BE2C (cell line): ENCODE results near the gene TFDP1.

Experiments
- DNase-seq: peaks from one replicate; pipeline ENCODE4 v3.0.0-alpha.2; 2020
- H3K27me3 ChIP-seq: fragments of 250-450 bp; sonication (Bioruptor Pico); 2 replicates; pipeline ENCODE4 v1.5.1; 2020; ENCODE audit warnings: mild to moderate bottlenecking
- H3K36me3 ChIP-seq: fragments of 250-450 bp; sonication (Bioruptor Pico); 2 replicates; pipeline ENCODE4 v1.5.1; 2020; ENCODE audit warnings: mild to moderate bottlenecking
- H3K4me1 ChIP-seq: fragments of 250-450 bp; sonication (Bioruptor Pico); 2 replicates; pipeline ENCODE4 v1.5.1; 2020
- H3K4me3 ChIP-seq: 2 replicates; pipeline ENCODE4 v1.5.1; 2011; ENCODE audit warnings: low read depth, low read length
- H3K9me3 ChIP-seq: fragments of 250-450 bp; sonication (Bioruptor Pico); 2 replicates; pipeline ENCODE4 v1.5.1; 2020
- TF ChIP-seq, protein P1 (sequence below): IDR thresholded peaks from 2 replicates; pipeline ENCODE4 v1.5.1; 2012; ENCODE audit warnings: mild to moderate bottlenecking, low read depth, low read length

The TFDP1 gene

DNA sequence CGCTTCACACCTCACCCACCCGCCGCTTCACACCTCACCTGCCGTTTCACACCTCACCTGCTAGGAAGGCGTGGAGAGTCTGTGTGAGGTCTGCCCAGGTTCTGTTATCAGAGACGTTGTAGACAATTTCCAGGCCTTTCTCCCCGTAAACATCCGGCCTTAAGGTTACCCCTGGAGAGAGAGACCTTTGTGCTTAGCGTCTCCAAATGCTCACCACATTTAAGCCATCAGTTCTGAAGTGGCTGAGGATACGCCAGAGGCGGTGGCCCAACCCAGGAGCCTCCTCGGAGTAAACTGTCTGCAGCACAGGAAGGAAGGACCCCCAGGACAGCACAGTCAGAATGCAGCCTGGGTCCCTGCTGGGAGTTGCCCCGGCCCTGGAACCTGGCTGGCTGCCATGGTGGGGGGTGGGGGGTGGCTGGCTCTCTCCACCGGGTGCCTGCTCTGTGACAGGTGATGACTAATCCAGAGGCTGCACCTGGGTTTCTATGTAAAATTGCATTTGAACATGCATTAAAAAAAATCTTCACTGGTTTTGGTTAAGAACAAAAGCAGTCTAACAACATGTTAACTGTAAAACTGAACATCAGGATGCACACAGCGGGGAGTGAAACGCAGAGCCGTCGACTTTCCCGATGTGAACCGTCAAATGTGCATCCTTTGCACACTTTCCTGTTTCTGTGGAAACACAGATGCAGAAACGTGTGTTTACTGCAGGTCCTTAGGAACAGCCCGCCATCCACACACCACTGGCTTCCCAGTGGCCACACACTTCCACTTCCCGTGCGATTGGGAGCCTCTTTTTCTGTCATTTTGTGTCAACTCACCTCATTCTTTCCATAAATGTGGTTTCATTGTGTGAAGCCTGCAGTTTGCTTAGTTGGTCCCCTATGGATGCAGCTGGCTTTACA is 69.0 kb downstream of the TFDP1 start:
- no peak overlapping the region for H3K4me3 ChIP-seq
- TF ChIP-seq, protein P1, sequence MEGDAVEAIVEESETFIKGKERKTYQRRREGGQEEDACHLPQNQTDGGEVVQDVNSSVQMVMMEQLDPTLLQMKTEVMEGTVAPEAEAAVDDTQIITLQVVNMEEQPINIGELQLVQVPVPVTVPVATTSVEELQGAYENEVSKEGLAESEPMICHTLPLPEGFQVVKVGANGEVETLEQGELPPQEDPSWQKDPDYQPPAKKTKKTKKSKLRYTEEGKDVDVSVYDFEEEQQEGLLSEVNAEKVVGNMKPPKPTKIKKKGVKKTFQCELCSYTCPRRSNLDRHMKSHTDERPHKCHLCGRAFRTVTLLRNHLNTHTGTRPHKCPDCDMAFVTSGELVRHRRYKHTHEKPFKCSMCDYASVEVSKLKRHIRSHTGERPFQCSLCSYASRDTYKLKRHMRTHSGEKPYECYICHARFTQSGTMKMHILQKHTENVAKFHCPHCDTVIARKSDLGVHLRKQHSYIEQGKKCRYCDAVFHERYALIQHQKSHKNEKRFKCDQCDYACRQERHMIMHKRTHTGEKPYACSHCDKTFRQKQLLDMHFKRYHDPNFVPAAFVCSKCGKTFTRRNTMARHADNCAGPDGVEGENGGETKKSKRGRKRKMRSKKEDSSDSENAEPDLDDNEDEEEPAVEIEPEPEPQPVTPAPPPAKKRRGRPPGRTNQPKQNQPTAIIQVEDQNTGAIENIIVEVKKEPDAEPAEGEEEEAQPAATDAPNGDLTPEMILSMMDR = no peak
- no peaks in the 10 kb centered on the region for H3K9me3 ChIP-seq
- no peaks in the 10 kb centered on the region for H3K36me3 ChIP-seq
- DNase-seq = peak; percentile 52
- H3K27me3 ChIP-seq = no peaks in the 10 kb centered on the region
- H3K4me1 ChIP-seq = peaks cover 8% of the 10 kb centered on the region

DNA sequence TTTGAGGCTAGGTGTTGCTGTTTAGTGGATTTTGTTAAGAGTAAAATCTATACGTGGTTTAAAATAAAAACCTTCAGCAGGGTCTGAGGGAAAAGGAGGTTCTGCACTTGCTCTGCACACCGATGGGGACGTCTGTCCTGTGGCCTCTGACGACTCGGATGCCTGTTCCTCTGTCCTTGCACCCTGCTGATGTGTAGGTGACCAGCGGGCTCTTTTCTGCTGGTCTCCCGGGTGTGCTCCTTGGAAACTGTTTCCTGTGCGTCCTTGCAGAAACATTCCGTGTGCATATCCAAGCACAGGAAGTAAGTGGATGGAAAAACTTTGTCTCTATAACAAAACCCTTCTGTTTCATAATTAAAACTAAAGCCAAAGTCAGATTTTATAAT is 69.6 kb downstream of the TFDP1 start:
- H3K36me3 ChIP-seq = no peaks in the 10 kb centered on the region
- H3K4me3 ChIP-seq = no peak overlapping the region
- TF ChIP-seq, protein P1 = no peak
- no peaks in the 10 kb centered on the region for H3K27me3 ChIP-seq
- H3K4me1 ChIP-seq = peaks cover 8% of the 10 kb centered on the region
- H3K9me3 ChIP-seq = no peaks in the 10 kb centered on the region
- DNase-seq = peak; percentile 2

DNA sequence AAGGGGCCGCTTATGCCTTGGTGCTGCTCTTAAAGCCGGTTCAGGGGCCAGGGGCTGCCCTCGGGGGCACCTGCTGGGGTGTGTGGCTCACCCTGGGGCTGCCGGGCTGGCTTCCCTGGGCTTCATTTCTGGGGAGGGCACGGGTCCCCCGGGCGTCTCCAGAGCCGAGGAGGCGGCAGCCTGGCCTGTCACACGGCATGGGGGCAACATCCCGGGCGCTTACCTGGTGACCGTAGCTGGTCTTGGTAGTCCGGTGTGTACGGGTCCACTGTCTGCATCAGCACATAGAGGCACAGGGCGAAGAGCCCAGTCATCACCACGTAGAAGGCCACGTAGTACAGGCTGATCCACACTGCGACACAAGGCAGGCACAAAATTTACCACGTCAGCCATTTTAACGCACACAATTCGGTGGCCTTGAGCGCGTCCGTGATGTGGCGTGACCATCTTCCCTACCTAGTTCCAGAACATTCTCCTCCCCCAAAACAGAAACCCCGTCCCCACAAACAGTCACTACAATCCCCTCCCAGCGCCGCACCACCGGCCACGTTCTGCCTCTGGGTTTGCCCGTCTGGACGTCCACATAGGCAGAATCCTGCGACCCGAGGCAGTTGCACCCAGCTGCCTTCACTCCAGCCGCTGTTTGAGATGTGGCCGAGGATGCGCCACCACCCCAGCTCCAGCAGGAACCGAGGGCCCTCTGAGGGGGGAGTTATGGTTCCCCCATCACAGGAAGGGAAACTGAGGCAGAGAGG is 70.2 kb downstream of the TFDP1 start:
- Histone ChIP-seq H3K9me3 (no peaks in the 10 kb centered on the region), H3K27me3 (no peaks in the 10 kb centered on the region), H3K36me3 (no peaks in the 10 kb centered on the region), H3K4me1 (peaks cover 8% of the 10 kb centered on the region), H3K4me3 (no peak overlapping the region)
- DNase-seq = peak; percentile 8
- TF ChIP-seq, protein P1 = no peak

DNA sequence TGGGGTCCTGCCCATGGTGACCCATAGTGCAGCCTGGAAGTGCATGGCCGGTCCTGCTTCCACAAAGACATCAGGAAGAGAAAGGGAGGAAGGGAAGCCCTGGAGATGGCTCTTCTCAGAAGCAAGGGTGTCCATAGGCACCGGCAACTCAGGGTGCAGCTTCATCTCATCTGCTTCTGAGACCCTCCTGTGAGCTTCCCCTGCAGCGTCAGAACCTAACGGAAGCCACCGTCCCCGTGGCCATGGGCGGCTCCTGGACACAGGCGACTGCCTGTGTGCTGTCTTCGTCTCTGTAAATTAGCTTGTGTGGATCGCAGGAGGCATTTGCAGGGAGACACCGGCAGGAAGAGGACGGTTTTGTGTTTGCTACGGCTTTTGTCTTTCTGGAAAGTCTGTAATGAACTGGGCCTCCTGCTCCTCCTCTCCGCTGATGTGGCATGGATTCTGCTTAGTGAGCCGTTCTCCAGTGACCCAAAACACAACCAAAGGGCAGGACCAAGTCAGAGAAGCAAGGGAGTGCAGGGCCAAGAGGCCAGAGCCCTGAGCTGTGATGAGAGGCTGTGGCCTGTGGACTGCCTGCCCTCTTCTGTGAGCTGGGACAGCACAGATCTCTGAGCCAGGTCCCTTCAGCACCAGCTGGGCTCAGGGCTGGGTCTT is 70.9 kb downstream of the TFDP1 start:
- no peak overlapping the region for H3K4me3 ChIP-seq
- no peaks in the 10 kb centered on the region for H3K36me3 ChIP-seq
- peaks cover 8% of the 10 kb centered on the region for H3K4me1 ChIP-seq
- no peaks in the 10 kb centered on the region for H3K27me3 ChIP-seq
- DNase-seq = peak; percentile 7
- no peaks in the 10 kb centered on the region for H3K9me3 ChIP-seq
- TF ChIP-seq, protein P1 = no peak

DNA sequence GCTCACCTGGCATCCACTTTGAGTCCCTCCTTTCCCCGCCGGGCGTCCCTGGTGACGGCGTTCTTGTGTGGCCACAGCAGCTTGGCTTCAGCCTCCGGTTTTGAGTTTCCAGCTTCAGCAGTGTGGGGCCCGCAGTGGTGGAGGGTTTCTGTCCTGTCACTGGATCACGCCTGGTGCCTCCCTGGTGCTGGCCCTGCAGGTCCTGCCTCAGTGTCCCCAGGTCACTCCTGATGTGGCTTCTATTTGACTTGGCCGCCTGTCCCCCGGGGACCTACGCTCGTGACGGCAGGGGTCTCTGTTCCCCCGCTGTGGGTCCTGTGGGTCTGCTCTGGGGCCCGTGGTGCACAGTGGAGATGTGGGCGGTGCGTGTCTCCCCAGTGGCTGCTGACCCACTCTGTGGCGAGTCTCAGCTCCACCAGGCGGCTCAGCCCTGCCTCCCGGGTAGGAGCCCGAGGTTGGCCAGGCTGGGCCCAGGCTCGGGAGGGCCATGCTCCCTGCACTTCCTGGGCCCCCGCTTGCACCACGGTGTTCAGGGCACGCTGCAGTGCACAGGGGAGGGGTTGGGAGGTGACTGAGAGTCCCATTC is 71.5 kb downstream of the TFDP1 start:
- H3K27me3 ChIP-seq = no peaks in the 10 kb centered on the region
- TF ChIP-seq, protein P1 = no peak
- no peaks in the 10 kb centered on the region for H3K9me3 ChIP-seq
- peaks cover 8% of the 10 kb centered on the region for H3K4me1 ChIP-seq
- no peak overlapping the region for H3K4me3 ChIP-seq
- peak; percentile 7 for DNase-seq
- no peaks in the 10 kb centered on the region for H3K36me3 ChIP-seq
